HepG2 (cell line): Measurements from ENCODE around the gene SYCE3. TPM values are rescaled to one million over a fixed set of nuclear protein-coding genes. Genes with fewer than 3 reads are reported as not detected.

Experiments used
- CBFB ChIP-seq: sonication (generic); formaldehyde crosslinking; IDR thresholded peaks from 2 replicates; pipeline ENCODE4 v1.4.0; 2020; ENCODE audit warnings: missing genetic modification reagents
- DR1 ChIP-seq: sonication (generic); formaldehyde crosslinking; IDR thresholded peaks from 2 replicates; pipeline ENCODE4 v1.8.0; 2021; ENCODE audit warnings: mild to moderate bottlenecking, missing genetic modification reagents, inconsistent platforms
- EED ChIP-seq: sonication (generic); formaldehyde crosslinking; IDR thresholded peaks from 2 replicates; pipeline ENCODE4 v1.5.0; 2020; ENCODE audit warnings: mild to moderate bottlenecking, missing genetic modification reagents
- HDAC1 ChIP-seq: sonication (generic); formaldehyde crosslinking; IDR thresholded peaks from 2 replicates; pipeline ENCODE4 v1.5.1; 2020; ENCODE audit warnings: mild to moderate bottlenecking, missing genetic modification reagents
- HINFP ChIP-seq: sonication (generic); formaldehyde crosslinking; IDR thresholded peaks from 2 replicates; pipeline ENCODE4 v1.4.0; 2020; ENCODE audit warnings: low read depth, mild to moderate bottlenecking, missing genetic modification reagents
- HNRNPH1 ChIP-seq: fragments of 200-400 bp; formaldehyde crosslinking; optimal IDR thresholded peaks from 2 replicates; pipeline ENCODE3; 2017; ENCODE audit warnings: mild to moderate bottlenecking, low read depth, low read length
- NR2C2 ChIP-seq: sonication (generic); formaldehyde crosslinking; IDR thresholded peaks from 2 replicates; pipeline ENCODE4 v1.4.0; 2020; ENCODE audit warnings: missing genetic modification reagents, mild to moderate bottlenecking, moderate library complexity, borderline replicate concordance
- PHF8 ChIP-seq: sonication (generic); formaldehyde crosslinking; IDR thresholded peaks from 2 replicates; pipeline ENCODE4 v1.5.0; 2020; ENCODE audit warnings: missing genetic modification reagents
- PRDM10 ChIP-seq: sonication (generic); formaldehyde crosslinking; IDR thresholded peaks from 2 replicates; pipeline ENCODE4 v1.4.0; 2020; ENCODE audit warnings: low read depth, missing genetic modification reagents
- RNF219 ChIP-seq: sonication (generic); formaldehyde crosslinking; IDR thresholded peaks from 2 replicates; pipeline ENCODE4 v1.5.0; 2020; ENCODE audit warnings: mild to moderate bottlenecking, missing genetic modification reagents
- RXRA ChIP-seq: sonication (generic); formaldehyde crosslinking; IDR thresholded peaks from 2 replicates; pipeline ENCODE4 v1.5.1; 2020; ENCODE audit warnings: missing genetic modification reagents
- SMARCC2 ChIP-seq: fragments of 450-650 bp; IDR thresholded peaks from 2 replicates; pipeline ENCODE4 v1.6.1; 2017; ENCODE audit warnings: antibody characterized with exemption, mild to moderate bottlenecking
- SNRNP70 ChIP-seq: fragments of 200-400 bp; formaldehyde crosslinking; IDR thresholded peaks from 2 replicates; pipeline ENCODE4 v1.6.1; 2017; ENCODE audit warnings: mild to moderate bottlenecking, low read depth, low read length, moderate library complexity
- SP2 ChIP-seq: sonication (generic); formaldehyde crosslinking; IDR thresholded peaks from 2 replicates; pipeline ENCODE4 v1.5.1; 2020; ENCODE audit warnings: mild to moderate bottlenecking, missing genetic modification reagents
- THAP8 ChIP-seq: sonication (generic); formaldehyde crosslinking; IDR thresholded peaks from 2 replicates; pipeline ENCODE4 v1.5.1; 2020; ENCODE audit warnings: missing genetic modification reagents, mild to moderate bottlenecking, borderline replicate concordance
- TSC22D2 ChIP-seq: sonication (generic); formaldehyde crosslinking; IDR thresholded peaks from 2 replicates; pipeline ENCODE4 v1.5.1; 2020; ENCODE audit warnings: missing genetic modification reagents, mild to moderate bottlenecking, borderline replicate concordance
- XBP1 ChIP-seq: sonication (generic); formaldehyde crosslinking; IDR thresholded peaks from 2 replicates; pipeline ENCODE4 v1.5.0; 2020; ENCODE audit warnings: missing genetic modification reagents
- ZNF326 ChIP-seq: sonication (generic); formaldehyde crosslinking; IDR thresholded peaks from 2 replicates; pipeline ENCODE4 v1.4.0; 2020; ENCODE audit warnings: missing genetic modification reagents, borderline replicate concordance
- ZNF430 ChIP-seq: sonication (generic); formaldehyde crosslinking; IDR thresholded peaks from 2 replicates; pipeline ENCODE4 v1.9.0; 2021; ENCODE audit warnings: mild to moderate bottlenecking, missing genetic modification reagents
- ZNF558 ChIP-seq: sonication (generic); formaldehyde crosslinking; IDR thresholded peaks from 2 replicates; pipeline ENCODE4 v1.9.0; 2022; ENCODE audit warnings: mild to moderate bottlenecking, missing genetic modification reagents, borderline replicate concordance
- ZNF614 ChIP-seq: IDR thresholded peaks from 2 replicates; pipeline ENCODE4 v1.6.1; 2018; ENCODE audit warnings: missing biosample characterization, missing genetic modification reagents, inconsistent platforms, borderline replicate concordance
- ZNF629 ChIP-seq: sonication (generic); formaldehyde crosslinking; conservative IDR thresholded peaks from 2 replicates; pipeline ENCODE4 v1.5.0; 2020; ENCODE audit warnings: missing genetic modification reagents
- ZNF670 ChIP-seq: sonication (generic); formaldehyde crosslinking; IDR thresholded peaks from 2 replicates; pipeline ENCODE4 v1.8.0; 2022; ENCODE audit warnings: mild to moderate bottlenecking, missing genetic modification reagents, borderline replicate concordance
- ZNF749 ChIP-seq: sonication (generic); formaldehyde crosslinking; IDR thresholded peaks from 2 replicates; pipeline ENCODE4 v1.8.0; 2022; ENCODE audit warnings: mild to moderate bottlenecking, missing genetic modification reagents, moderate library complexity, borderline replicate concordance
- ZSCAN20 ChIP-seq: sonication (generic); formaldehyde crosslinking; IDR thresholded peaks from 2 replicates; pipeline ENCODE4 v1.4.0; 2020; ENCODE audit warnings: missing genetic modification reagents, mild to moderate bottlenecking, borderline replicate concordance
- polyA plus RNA-seq, 8 experiments: library from polyadenylated mRNA; depleted of rRNA in 3 of 8; stranded (reverse) in 7 of 8; unstranded in 1 of 8; fragments of >200 nt; fragmentation: Illumina TruSeq in 4 of 8; extraction: Trizol in 4 of 8; gene quantifications; 2 replicates each; pipeline versions ENCODE4 v1.2.1 to v1.2.3, GENCODE V29; 2011 to 2016; ENCODE audit warnings: low read depth in 4 of 8, missing spikeins in 1 of 8, mixed read lengths in 1 of 8; ENCODE audit not compliant: insufficient read depth in 1 of 8
- total RNA-seq, 5 experiments: library from RNA; depleted of rRNA; stranded (reverse); fragments of >200 nt; fragmentation: Illumina TruSeq; extraction: Trizol; gene quantifications; 2 replicates each; pipeline ENCODE4 v1.2.3, GENCODE V29; 2016; ENCODE audit warnings: low read depth in 1 of 5

The SYCE3 gene
- total and polyA plus RNA-seq, 2 of the 13 experiments (the other 11 are each of a cell fraction or from before 2014, with no cell fraction given), result not detected

- TF ChIP-seq RNF219 (CRISPR knock-in tag), result no peak
- TF ChIP-seq CBFB, result no peak
- no peak for TF ChIP-seq HINFP
- TF ChIP-seq HNRNPH1, result peak; percentile 16
- TF ChIP-seq DR1 (CRISPR knock-in tag), result no peak
- TF ChIP-seq SNRNP70, result no peak
- no peak for TF ChIP-seq ZNF430 (CRISPR knock-in tag)
- no peak for TF ChIP-seq ZNF614
- no peak for TF ChIP-seq ZNF629 (CRISPR knock-in tag)
- no peak for TF ChIP-seq XBP1 (CRISPR knock-in tag)
- no peak for TF ChIP-seq NR2C2 (CRISPR knock-in tag)
- no peak for TF ChIP-seq SMARCC2
- TF ChIP-seq ZNF749 (CRISPR knock-in tag), result no peak
- no peak for TF ChIP-seq SP2 (CRISPR knock-in tag)
- TF ChIP-seq PRDM10 (CRISPR knock-in tag), result 0 out of 2 replicates have a peak, but pooled peaks have one; percentile 14
- no peak for TF ChIP-seq HDAC1 (CRISPR knock-in tag)
- no peak for TF ChIP-seq EED
- TF ChIP-seq ZNF558 (CRISPR knock-in tag), result no peak
- no peak for TF ChIP-seq ZNF670 (CRISPR knock-in tag)
- no peak for TF ChIP-seq THAP8 (CRISPR knock-in tag)
- TF ChIP-seq TSC22D2 (CRISPR knock-in tag), result no peak
- no peak for TF ChIP-seq PHF8
- no peak for TF ChIP-seq ZSCAN20 (CRISPR knock-in tag)
- TF ChIP-seq ZNF326, result no peak
- no peak for TF ChIP-seq RXRA (CRISPR knock-in tag)
These were observed 5.9 kb upstream of the SYCE3 start (continued) for GRCh38 chr22:50568626-50569025.
